GM21381 (cell line): Measurements from ENCODE around the gene RPS3.
"Not testable (repeated sequence)": the region's sequence is repeated elsewhere in the genome, so short reads cannot be mapped to it uniquely, and the experiment has no call there.

Source experiments
- ATAC-seq: cut with Tn5 transposase; IDR thresholded peaks from one replicate; pipeline ENCODE4 v1.9.1; 2021; ENCODE audit warnings: mild to moderate bottlenecking, moderate library complexity; ENCODE audit not compliant: unreplicated experiment

The RPS3 gene

GRCh38 chr11:75413146-75413545, 13.8 kb downstream of the RPS3 start:
- ATAC-seq: not testable (repeated sequence)

GRCh38 chr11:75413864-75414263, 14.5 kb downstream of the RPS3 start:
- no peak for ATAC-seq

- ATAC-seq: no peak
Measured at GRCh38 chr11:75420224-75421034, 21.1 kb downstream of the RPS3 start.

GRCh38 chr11:75421035-75421602, 21.8 kb downstream of the RPS3 start:
- no peak for ATAC-seq

- ATAC-seq: no peak
Measured at GRCh38 chr11:75421902-75422247, 22.6 kb downstream of the RPS3 start.

- ATAC-seq: no peak
Measured at GRCh38 chr11:75422248-75423231, 23.2 kb downstream of the RPS3 start.

- ATAC-seq: no peak
Measured at GRCh38 chr11:75423721-75424120, 24.4 kb downstream of the RPS3 start.

GRCh38 chr11:75424396-75424795, 25.1 kb downstream of the RPS3 start:
- ATAC-seq: no peak

GRCh38 chr11:75425422-75425821, 26.1 kb downstream of the RPS3 start:
- no peak for ATAC-seq

- no peak for ATAC-seq
Measured at GRCh38 chr11:75426720-75427086, 27.4 kb downstream of the RPS3 start.

- ATAC-seq: no peak
Measured at GRCh38 chr11:75427181-75427580, 27.9 kb downstream of the RPS3 start.

- ATAC-seq: no peak
Measured at GRCh38 chr11:75428281-75428724, 29.0 kb downstream of the RPS3 start.

GRCh38 chr11:75428989-75429640, 29.8 kb downstream of the RPS3 start:
- ATAC-seq: no peak

GRCh38 chr11:75429641-75429901, 30.3 kb downstream of the RPS3 start:
- ATAC-seq: no peak

GRCh38 chr11:75429902-75430713, 30.8 kb downstream of the RPS3 start:
- peak; percentile 46 for ATAC-seq

- no peak for ATAC-seq
Measured at GRCh38 chr11:75430714-75431532, 31.6 kb downstream of the RPS3 start.

GRCh38 chr11:75431533-75432525, 32.5 kb downstream of the RPS3 start:
- ATAC-seq: no peak

- ATAC-seq: no peak
Measured at GRCh38 chr11:75432911-75433321, 33.6 kb downstream of the RPS3 start, which contains the start of gene KLHL35. TSS of gene KLHL35 (minus strand) at chr11:75433203. CDS start at chr11:75430629, 2,574 bp downstream.
